ENCODE measurements around the gene ADRA2A. TPM values are rescaled to one million over a fixed set of nuclear protein-coding genes. Genes with fewer than 3 reads are reported as not detected.

ADRA2A gene
- polyA plus RNA-seq, 2 donors = 0.08 to 0.51 TPM

DNA sequence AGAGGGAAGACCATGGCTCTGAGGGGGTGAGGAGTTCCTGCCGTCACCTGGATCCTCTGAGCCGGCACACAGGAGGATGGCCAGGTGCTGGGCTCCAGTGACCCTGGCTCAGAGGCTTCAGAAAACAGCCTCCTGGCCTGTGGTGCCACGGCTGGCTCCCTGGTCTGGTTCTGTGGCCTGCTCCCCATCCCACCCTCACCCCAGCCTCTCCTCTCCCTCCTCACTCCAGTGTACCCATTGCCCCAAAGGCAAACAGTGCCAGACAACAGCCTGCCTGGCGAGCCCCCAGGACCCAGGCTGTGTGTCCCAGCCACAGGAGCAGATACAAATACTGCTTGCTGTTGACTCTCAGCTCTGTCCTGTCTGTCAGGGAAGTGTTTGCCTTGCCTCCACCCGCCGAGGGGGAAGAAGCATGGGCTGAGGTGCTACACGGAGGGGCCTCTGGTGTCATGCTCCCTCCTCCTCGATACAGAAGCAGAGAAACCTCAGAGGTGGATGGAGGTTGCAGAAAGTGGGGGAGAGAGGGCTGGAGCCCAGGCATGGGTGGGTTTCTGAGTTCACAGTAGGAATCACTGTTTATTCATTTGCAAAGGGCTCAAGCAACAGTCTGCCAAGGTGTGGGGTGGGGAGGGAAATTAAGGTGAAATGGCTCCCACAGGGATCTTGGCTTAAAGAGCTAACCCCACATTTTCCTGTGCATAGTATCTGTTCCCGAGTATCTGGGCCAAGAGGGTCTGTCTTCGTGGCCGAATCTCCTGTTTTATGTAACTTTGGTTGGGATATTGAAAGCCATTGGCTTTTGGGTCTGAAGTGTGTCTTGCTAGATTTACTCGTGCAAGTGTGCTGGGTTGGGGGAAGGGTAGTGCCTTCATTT, 5.5 kb downstream of the ADRA2A start:
- no peak overlapping the region for H3K27ac ChIP-seq (ENCODE audit: low read depth in 2 of 2, low read length in 1 of 2)
- H3K4me1 ChIP-seq (ENCODE audit: control insufficient read depth in 2 of 2, insufficient read depth in 2 of 2, low read length in 1 of 2) = peaks cover 7% of the 10 kb centered on the region in 2 donors
- H3K9me3 ChIP-seq (ENCODE audit: control insufficient read depth in 2 of 2, insufficient read depth in 1 of 2, low read depth in 1 of 2, low read length in 1 of 2) = peaks cover 0 to 10% of the 10 kb centered on the region in 2 donors
- H3K36me3 ChIP-seq (ENCODE audit: control insufficient read depth in 2 of 2, insufficient read depth in 2 of 2, low read length in 1 of 2) = no peaks in the 10 kb centered on the region
- WGBS, 2 donors = 65 to 69% methylated on average over 11 to 12 of the region's 12 CpGs
- peaks cover 0 to 2% of the 10 kb centered on the region in 2 donors for H3K27me3 ChIP-seq (ENCODE audit: control insufficient read depth in 1 of 2, insufficient read depth in 2 of 2, low read length in 2 of 2)
- H3K4me3 ChIP-seq (ENCODE audit: low read depth in 1 of 2, low read length in 2 of 2) = no peak overlapping the region

DNA sequence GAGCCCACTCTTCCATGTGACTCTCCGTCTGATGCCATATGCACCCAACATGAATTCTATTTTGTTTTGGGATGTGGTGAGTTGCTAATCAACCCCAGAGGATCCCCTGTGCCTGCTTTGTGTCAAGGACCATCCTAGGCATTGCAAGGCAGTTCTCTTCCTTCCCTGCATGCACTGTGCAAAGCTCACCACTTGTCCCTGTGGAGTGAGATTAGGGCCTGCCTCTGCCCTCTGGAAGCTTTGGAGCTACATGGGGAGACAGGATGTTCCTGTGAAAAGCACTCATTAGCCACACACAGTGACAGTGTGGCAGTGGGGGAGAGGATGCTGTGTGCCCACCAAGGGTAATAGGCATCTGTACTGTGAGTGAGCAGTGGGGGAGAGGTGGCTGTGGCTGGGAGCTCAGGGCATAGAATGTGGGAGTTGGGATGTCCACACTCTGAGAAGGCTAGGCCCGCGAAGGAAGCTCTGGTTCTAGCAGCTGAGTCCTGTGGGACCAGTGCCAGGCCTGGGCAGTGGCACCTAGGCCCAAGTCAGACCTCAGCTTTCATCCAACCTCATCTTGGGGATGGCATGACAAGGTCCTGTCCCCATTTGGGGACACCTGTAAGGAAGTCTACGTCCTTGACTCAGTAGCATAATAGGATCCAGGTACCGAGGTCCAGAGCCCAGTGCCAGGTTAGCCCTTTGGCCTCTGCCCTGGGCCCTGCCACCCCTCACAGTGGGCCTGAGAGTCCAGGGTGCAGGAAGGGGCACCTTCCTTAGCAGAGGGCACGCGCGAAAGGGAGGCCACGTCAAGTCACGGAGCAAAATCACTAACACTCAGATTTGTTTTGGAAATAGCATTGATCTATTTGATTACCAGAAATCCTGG, 6.6 kb downstream of the ADRA2A start:
- H3K4me1 ChIP-seq (ENCODE audit: control insufficient read depth in 2 of 2, insufficient read depth in 2 of 2, low read length in 1 of 2) = peaks cover 0 to 2% of the 10 kb centered on the region in 2 donors
- H3K27ac ChIP-seq (ENCODE audit: low read depth in 2 of 2, low read length in 1 of 2) = no peak overlapping the region
- H3K9me3 ChIP-seq (ENCODE audit: control insufficient read depth in 2 of 2, insufficient read depth in 1 of 2, low read depth in 1 of 2, low read length in 1 of 2) = peaks cover 0 to 5% of the 10 kb centered on the region in 2 donors
- 94% methylated on average over 10 of the region's 10 CpGs for WGBS, 2 donors
- no peak overlapping the region for H3K4me3 ChIP-seq (ENCODE audit: low read depth in 1 of 2, low read length in 2 of 2)
- H3K36me3 ChIP-seq (ENCODE audit: control insufficient read depth in 2 of 2, insufficient read depth in 2 of 2, low read length in 1 of 2) = no peaks in the 10 kb centered on the region
- H3K27me3 ChIP-seq (ENCODE audit: control insufficient read depth in 1 of 2, insufficient read depth in 2 of 2, low read length in 2 of 2) = no peaks in the 10 kb centered on the region

DNA sequence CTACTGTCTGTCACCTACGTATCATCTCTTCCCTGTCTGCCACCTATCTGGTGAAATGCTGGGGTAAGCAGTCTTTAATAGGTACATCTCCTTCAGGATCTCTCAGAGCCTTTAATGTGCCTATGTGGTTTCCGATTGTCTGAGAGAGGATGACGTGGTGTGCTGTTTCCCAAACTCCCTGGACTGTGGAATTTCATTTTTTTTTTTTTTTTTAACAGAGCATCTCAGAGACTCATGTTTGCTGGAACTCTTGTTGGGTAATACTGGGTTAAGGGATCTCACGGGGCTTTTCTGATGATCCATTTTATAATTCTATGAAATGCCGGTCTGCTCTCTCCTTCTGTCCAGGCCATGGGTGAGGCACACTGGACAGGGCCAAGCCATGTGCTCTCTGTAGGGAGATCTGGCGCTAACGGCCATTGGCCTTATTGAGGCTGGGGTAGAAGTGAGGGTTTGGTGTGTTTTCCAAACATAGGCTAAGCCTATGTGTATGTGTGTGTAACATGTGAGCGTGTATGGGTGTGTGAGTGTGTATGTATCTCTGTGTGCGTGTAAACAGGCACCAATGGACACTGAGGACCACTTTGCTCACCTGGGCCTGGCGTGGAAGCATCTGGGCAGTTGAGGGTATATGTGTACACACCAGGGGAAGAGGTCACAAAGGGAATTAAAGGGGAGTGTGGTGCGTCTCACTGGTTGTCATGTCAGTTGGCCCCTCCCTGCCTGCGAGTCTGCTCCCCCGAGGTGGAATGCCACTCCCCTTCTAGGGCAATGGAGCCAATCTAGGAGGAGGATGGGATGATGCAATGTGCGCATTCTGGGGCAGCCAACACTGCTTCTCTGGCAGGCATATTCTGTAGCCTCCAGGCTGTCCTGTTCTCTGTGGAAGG, 7.8 kb downstream of the ADRA2A start:
- Histone ChIP-seq H3K4me1 (ENCODE audit: control insufficient read depth in 2 of 2, insufficient read depth in 2 of 2, low read length in 1 of 2) (no peaks in the 10 kb centered on the region), H3K4me3 (ENCODE audit: low read depth in 1 of 2, low read length in 2 of 2) (no peak overlapping the region), H3K27me3 (ENCODE audit: control insufficient read depth in 1 of 2, insufficient read depth in 2 of 2, low read length in 2 of 2) (no peaks in the 10 kb centered on the region), H3K9me3 (ENCODE audit: control insufficient read depth in 2 of 2, insufficient read depth in 1 of 2, low read depth in 1 of 2, low read length in 1 of 2) (no peaks in the 10 kb centered on the region), H3K36me3 (ENCODE audit: control insufficient read depth in 2 of 2, insufficient read depth in 2 of 2, low read length in 1 of 2) (no peaks in the 10 kb centered on the region), H3K27ac (ENCODE audit: low read depth in 2 of 2, low read length in 1 of 2) (no peak overlapping the region)
- 84 to 85% methylated on average over 14 of the region's 14 CpGs for WGBS, 2 donors

DNA sequence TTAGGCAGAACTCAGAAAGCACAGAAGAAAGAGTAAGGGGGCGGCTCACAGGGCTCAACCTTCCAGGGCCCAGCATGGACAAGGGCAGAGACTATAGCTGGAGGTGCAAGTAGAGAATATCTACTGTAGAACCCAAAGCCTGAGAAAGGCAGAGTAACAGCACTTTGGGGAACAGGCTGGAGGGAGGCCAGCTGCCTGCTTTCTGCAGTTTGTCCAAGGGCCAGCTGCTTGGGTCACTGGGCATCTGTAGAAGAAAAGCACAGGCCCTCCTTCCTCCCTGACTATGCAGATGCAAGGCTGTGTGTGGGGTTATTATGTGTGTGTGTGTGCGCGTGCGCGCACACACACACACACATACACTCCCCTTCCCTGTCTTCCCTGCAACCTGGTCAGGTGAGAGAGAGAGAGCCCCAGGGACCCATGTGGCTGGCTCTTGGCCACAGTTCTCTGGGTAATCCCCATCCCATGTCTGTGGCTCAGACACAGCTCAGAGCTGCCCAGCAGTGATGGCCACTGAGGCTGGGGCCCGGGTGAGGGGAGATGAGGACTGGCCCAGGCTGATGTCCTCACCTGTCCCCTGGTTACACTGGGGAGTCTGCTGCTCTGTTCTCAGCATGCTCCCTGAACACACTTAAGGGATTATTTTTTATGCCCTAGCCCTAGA, 9.0 kb downstream of the ADRA2A start:
- WGBS, 2 donors = 83 to 86% methylated on average over 6 of the region's 6 CpGs
- H3K4me3 ChIP-seq (ENCODE audit: low read depth in 1 of 2, low read length in 2 of 2) = no peak overlapping the region
- no peak overlapping the region for H3K27ac ChIP-seq (ENCODE audit: low read depth in 2 of 2, low read length in 1 of 2)
- no peaks in the 10 kb centered on the region for H3K27me3 ChIP-seq (ENCODE audit: control insufficient read depth in 1 of 2, insufficient read depth in 2 of 2, low read length in 2 of 2)
- H3K36me3 ChIP-seq (ENCODE audit: control insufficient read depth in 2 of 2, insufficient read depth in 2 of 2, low read length in 1 of 2) = no peaks in the 10 kb centered on the region
- no peaks in the 10 kb centered on the region for H3K4me1 ChIP-seq (ENCODE audit: control insufficient read depth in 2 of 2, insufficient read depth in 2 of 2, low read length in 1 of 2)
- no peaks in the 10 kb centered on the region for H3K9me3 ChIP-seq (ENCODE audit: control insufficient read depth in 2 of 2, insufficient read depth in 1 of 2, low read depth in 1 of 2, low read length in 1 of 2)

DNA sequence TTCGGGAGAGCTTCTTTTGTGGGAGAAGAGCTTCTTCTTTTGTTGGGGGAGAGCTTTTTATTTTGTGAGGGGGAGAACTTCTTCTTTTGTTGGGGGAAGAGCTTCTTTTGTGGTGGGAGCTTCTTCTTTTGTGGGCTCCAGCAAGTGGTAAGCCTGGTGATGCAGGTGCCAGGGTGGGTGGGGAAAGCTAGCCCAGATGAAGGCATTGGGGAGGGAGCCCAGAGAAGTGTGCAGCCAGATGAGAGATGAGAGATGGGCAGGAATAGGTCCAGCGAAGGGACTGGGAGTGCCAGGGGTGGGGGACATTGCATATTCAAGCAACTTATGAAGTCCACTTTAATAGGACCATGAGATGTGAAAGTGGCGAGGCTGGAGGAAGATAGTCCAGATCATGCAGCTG, 9.7 kb downstream of the ADRA2A start:
- Histone ChIP-seq H3K4me3 (ENCODE audit: low read depth in 1 of 2, low read length in 2 of 2) (no peak overlapping the region), H3K27ac (ENCODE audit: low read depth in 2 of 2, low read length in 1 of 2) (no peak overlapping the region), H3K36me3 (ENCODE audit: control insufficient read depth in 2 of 2, insufficient read depth in 2 of 2, low read length in 1 of 2) (no peaks in the 10 kb centered on the region), H3K4me1 (ENCODE audit: control insufficient read depth in 2 of 2, insufficient read depth in 2 of 2, low read length in 1 of 2) (no peaks in the 10 kb centered on the region), H3K27me3 (ENCODE audit: control insufficient read depth in 1 of 2, insufficient read depth in 2 of 2, low read length in 2 of 2) (no peaks in the 10 kb centered on the region), H3K9me3 (ENCODE audit: control insufficient read depth in 2 of 2, insufficient read depth in 1 of 2, low read depth in 1 of 2, low read length in 1 of 2) (no peaks in the 10 kb centered on the region)
- WGBS, 2 donors = 54 to 58% methylated on average over 3 of the region's 3 CpGs

DNA sequence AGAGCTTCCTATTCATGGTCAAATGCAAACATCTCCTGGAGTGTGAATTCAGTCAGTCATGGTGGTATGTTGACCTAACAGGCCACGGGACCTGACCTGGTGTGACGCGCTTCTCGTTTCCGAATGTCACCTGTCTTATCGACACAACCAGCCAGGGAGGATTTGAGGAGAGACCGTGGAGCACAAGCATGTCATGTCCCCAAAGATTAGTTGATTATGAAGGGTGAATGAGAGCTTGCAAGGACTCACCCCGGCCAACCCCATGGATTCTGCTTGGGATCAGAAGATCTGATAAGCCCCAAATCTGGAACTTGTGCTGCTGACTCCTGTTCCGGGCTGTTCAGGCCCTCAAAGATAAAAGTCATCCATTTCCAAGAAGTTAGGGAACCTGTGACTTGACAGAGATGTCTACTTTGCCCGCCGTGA, 10.5 kb downstream of the ADRA2A start:
- H3K4me3 ChIP-seq (ENCODE audit: low read depth in 1 of 2, low read length in 2 of 2) = no peak overlapping the region
- WGBS, 2 donors = 85 to 91% methylated on average over 11 of the region's 11 CpGs

DNA sequence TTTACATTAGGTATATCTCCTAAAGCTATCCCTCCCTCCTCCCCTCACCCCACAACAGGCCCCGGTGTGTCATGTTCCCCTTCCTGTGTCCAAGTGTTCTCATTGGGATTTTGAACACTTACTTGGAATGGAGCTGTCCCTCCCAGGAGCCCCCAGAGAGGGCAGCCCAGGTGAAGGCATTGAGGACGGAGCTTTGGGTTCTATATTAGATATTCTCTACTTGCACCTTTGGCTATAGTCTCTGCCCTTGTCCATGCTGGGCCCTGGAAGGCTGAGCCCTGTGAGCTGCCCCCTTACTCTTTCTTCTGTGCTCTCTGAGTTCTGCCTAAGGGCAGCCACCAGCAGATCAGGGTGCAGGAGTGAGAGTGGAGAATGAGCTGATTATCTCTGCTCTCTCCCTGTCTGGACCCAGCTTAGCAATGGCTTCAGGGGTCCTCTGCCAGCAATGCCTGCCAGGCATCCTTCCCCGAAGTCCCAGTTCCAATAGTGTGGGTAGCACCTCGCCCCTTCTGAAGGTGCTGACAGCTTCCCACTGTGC, 11.2 kb downstream of the ADRA2A start:
- Histone ChIP-seq H3K9me3 (ENCODE audit: control insufficient read depth in 2 of 2, insufficient read depth in 1 of 2, low read depth in 1 of 2, low read length in 1 of 2) (no peaks in the 10 kb centered on the region), H3K27ac (ENCODE audit: low read depth in 2 of 2, low read length in 1 of 2) (no peak overlapping the region), H3K27me3 (ENCODE audit: control insufficient read depth in 1 of 2, insufficient read depth in 2 of 2, low read length in 2 of 2) (no peaks in the 10 kb centered on the region), H3K4me3 (ENCODE audit: low read depth in 1 of 2, low read length in 2 of 2) (no peak overlapping the region), H3K4me1 (ENCODE audit: control insufficient read depth in 2 of 2, insufficient read depth in 2 of 2, low read length in 1 of 2) (no peaks in the 10 kb centered on the region), H3K36me3 (ENCODE audit: control insufficient read depth in 2 of 2, insufficient read depth in 2 of 2, low read length in 1 of 2) (no peaks in the 10 kb centered on the region)
- 81 to 88% methylated on average over 4 of the region's 4 CpGs for WGBS, 2 donors

More for the DNA sequence above, 10.5 kb downstream of the ADRA2A start:
- no peak overlapping the region for H3K27ac ChIP-seq (ENCODE audit: low read depth in 2 of 2, low read length in 1 of 2)
- no peaks in the 10 kb centered on the region for H3K4me1 ChIP-seq (ENCODE audit: control insufficient read depth in 2 of 2, insufficient read depth in 2 of 2, low read length in 1 of 2)
- H3K36me3 ChIP-seq (ENCODE audit: control insufficient read depth in 2 of 2, insufficient read depth in 2 of 2, low read length in 1 of 2) = no peaks in the 10 kb centered on the region
- no peaks in the 10 kb centered on the region for H3K9me3 ChIP-seq (ENCODE audit: control insufficient read depth in 2 of 2, insufficient read depth in 1 of 2, low read depth in 1 of 2, low read length in 1 of 2)
- H3K27me3 ChIP-seq (ENCODE audit: control insufficient read depth in 1 of 2, insufficient read depth in 2 of 2, low read length in 2 of 2) = no peaks in the 10 kb centered on the region

DNA sequence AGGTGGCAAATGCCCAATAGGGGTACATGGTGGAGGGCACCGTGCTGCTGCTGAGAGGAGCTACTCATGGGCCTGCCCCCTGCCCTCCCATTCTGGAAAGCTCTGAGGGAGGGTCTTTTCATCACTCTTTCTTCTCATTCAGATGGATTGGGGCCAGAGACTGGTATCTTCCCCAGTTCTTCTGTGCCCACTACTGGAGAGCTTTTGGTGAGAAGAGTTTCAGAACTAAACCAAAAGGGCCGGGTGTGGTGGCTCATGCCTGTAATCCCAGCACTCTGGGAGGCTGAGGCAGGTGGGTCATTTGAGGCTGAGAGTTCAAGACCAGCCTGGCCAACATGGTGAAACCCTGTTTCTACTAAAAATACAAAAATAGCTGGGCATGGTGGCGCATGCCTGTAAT, 12.5 kb downstream of the ADRA2A start:
- H3K9me3 ChIP-seq (ENCODE audit: control insufficient read depth in 2 of 2, insufficient read depth in 1 of 2, low read depth in 1 of 2, low read length in 1 of 2) = no peaks in the 10 kb centered on the region
- no peaks in the 10 kb centered on the region for H3K36me3 ChIP-seq (ENCODE audit: control insufficient read depth in 2 of 2, insufficient read depth in 2 of 2, low read length in 1 of 2)
- H3K4me3 ChIP-seq (ENCODE audit: low read depth in 1 of 2, low read length in 2 of 2) = no peak overlapping the region
- H3K4me1 ChIP-seq (ENCODE audit: control insufficient read depth in 2 of 2, insufficient read depth in 2 of 2, low read length in 1 of 2) = no peaks in the 10 kb centered on the region
- 93 to 95% methylated on average over 3 of the region's 3 CpGs for WGBS, 2 donors
- H3K27me3 ChIP-seq (ENCODE audit: control insufficient read depth in 1 of 2, insufficient read depth in 2 of 2, low read length in 2 of 2) = no peaks in the 10 kb centered on the region
- H3K27ac ChIP-seq (ENCODE audit: low read depth in 2 of 2, low read length in 1 of 2) = no peak overlapping the region

All from esophagus (tissue), 2 donors.